HL-60/S4 treated with phorbol 12-myristate 13-acetate at 8.2 ng/mL for 4 days and 3 days (cell line): ENCODE results near the gene SPATA31D3.
"Not testable (repeated sequence)": the region's sequence is repeated elsewhere in the genome, so short reads cannot be mapped to it uniquely, and the experiment has no call there.

ENCODE experiments used
- in situ Hi-C: fragments of 300-500 bp; cut with MboI; formaldehyde crosslinking; loops from 2 replicates; pipeline ENCODE4 v1.15.0; 2022; ENCODE audit warnings: low sequenced_read_pairs

Gene SPATA31D3

GRCh38 chr9:81943393-81943792 is at the start of gene SPATA31D3:
Gene SPATA31D3, plus strand, starts transcription at chr9:81943500. Its CDS starts 86 bp downstream, at chr9:81943586.
- in situ Hi-C loops: not testable (repeated sequence)

GRCh38 chr9:81893929-81894328 is 49.4 kb upstream of the SPATA31D3 start:
- in situ Hi-C loops: no loop called here

GRCh38 chr9:81894891-81895290 is 48.4 kb upstream of the SPATA31D3 start:
- in situ Hi-C loops: no loop called here

GRCh38 chr9:81896070-81896469 is 47.2 kb upstream of the SPATA31D3 start:
- in situ Hi-C loops: no loop called here

- in situ Hi-C loops: no loop called here
These were observed 44.4 kb upstream of the SPATA31D3 start for GRCh38 chr9:81898851-81899250.

GRCh38 chr9:81902196-81902595 is 41.1 kb upstream of the SPATA31D3 start:
- in situ Hi-C loops: no loop called here

GRCh38 chr9:81902626-81903025 is 40.7 kb upstream of the SPATA31D3 start:
- in situ Hi-C loops: no loop called here

GRCh38 chr9:81906671-81907070 is 36.6 kb upstream of the SPATA31D3 start:
- in situ Hi-C loops: no loop called here

GRCh38 chr9:81912135-81912534 is 31.2 kb upstream of the SPATA31D3 start:
- in situ Hi-C loops: no loop called here

- in situ Hi-C loops: no loop called here
These were observed 27.3 kb upstream of the SPATA31D3 start for GRCh38 chr9:81915801-81916505.

- in situ Hi-C loops: not testable (repeated sequence)
These were observed 24.8 kb upstream of the SPATA31D3 start for GRCh38 chr9:81918507-81918906.

- in situ Hi-C loops: not testable (repeated sequence)
These were observed 15.0 kb upstream of the SPATA31D3 start, which contains the start of gene SPATA31D4 for GRCh38 chr9:81928305-81928704. Gene SPATA31D4, plus strand, starts transcription at chr9:81928428. Its CDS starts 86 bp downstream, at chr9:81928514.

GRCh38 chr9:81930147-81930546 is 13.2 kb upstream of the SPATA31D3 start:
- in situ Hi-C loops: not testable (repeated sequence)

- in situ Hi-C loops: not testable (repeated sequence)
These were observed 9.8 kb upstream of the SPATA31D3 start for GRCh38 chr9:81933547-81933946.

- in situ Hi-C loops: not testable (repeated sequence)
These were observed 5.3 kb downstream of the SPATA31D3 start for GRCh38 chr9:81948650-81949049.

- in situ Hi-C loops: no loop called here
These were observed 9.8 kb downstream of the SPATA31D3 start for GRCh38 chr9:81953096-81953495.

GRCh38 chr9:81955625-81956024 is 12.3 kb downstream of the SPATA31D3 start:
- in situ Hi-C loops: no loop called here

GRCh38 chr9:81964218-81965171 is 21.2 kb downstream of the SPATA31D3 start:
- in situ Hi-C loops: no loop called here

- in situ Hi-C loops: no loop called here
These were observed 24.7 kb downstream of the SPATA31D3 start for GRCh38 chr9:81968026-81968425.

- in situ Hi-C loops: no loop called here
These were observed 26.7 kb downstream of the SPATA31D3 start for GRCh38 chr9:81969971-81970370.

GRCh38 chr9:81971727-81972126 is 28.4 kb downstream of the SPATA31D3 start:
- in situ Hi-C loops: no loop called here

- in situ Hi-C loops: no loop called here
These were observed 31.5 kb downstream of the SPATA31D3 start for GRCh38 chr9:81974764-81975163.
